ENCODE measurements around the gene COPZ1. TPM values are rescaled to one million over a fixed set of nuclear protein-coding genes. Genes with fewer than 3 reads are reported as not detected.
"Not testable (repeated sequence)": the region's sequence is repeated elsewhere in the genome, so short reads cannot be mapped to it uniquely, and the experiment has no call there.

COPZ1 gene
- total RNA-seq, 2 experiments from 2014 or later, result 126 to 130 TPM

DNA sequence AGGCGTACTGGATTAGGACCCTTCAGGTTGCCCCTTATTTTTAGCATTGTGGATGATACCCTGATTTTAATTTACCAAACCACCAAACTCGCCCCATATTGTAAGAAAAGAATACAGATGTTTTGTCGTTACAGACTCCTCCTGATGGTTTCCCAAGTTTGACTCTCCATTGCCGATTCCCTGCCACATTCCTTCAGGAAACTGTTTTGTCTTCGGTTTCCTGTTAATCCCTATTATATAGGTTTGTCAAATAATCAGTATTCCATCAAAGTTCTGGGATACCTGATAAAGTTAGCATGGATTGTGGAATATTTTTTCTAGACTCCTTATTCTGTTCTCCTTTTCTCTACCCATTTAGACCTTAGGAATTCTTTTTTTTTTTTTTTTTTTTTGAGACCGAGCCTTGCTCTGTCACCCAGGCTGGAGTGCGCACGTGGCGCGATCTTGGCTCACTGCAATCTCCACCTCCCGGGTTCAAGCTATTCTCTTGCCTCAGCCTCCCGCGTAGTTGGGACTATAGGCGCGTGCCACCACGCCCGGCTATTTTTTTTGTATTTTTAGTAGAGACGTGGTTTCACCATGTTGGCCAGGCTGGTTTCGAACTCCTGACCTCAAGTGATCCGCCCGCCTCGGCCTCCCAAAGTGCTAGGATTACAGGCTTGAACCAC lies 645 bp downstream of the COPZ1 start:
- Mint-ChIP-seq H3K4me3 (peak overlapping the region; percentile 92), H3K36me3 (ENCODE audit: low read depth) (peaks cover 17% of the 10 kb centered on the region), H3K4me1 (peaks cover 52% of the 10 kb centered on the region), H3K27ac (peak overlapping the region; percentile 91)
- ChIA-PET POLR2A (interaction anchor here (0.8 to 2.7 kb wide), 14 partner anchors 8 to 108 kb away, joined by 3 to 28 read pairs (median 6); partner anchors contain the start of genes CBX5 and HNRNPA1), CTCF (interaction anchor here (0.6 to 5.3 kb wide), 49 partner anchors 10 to 1648 kb away, joined by 3 to 105 read pairs (median 4); partner anchors contain the start of genes CBX5, HNRNPA1, NCKAP1L and NFE2)
- H3K9me3 Mint-ChIP-seq, DNase-seq, H3K27me3 Mint-ChIP-seq: not testable (repeated sequence)

DNA sequence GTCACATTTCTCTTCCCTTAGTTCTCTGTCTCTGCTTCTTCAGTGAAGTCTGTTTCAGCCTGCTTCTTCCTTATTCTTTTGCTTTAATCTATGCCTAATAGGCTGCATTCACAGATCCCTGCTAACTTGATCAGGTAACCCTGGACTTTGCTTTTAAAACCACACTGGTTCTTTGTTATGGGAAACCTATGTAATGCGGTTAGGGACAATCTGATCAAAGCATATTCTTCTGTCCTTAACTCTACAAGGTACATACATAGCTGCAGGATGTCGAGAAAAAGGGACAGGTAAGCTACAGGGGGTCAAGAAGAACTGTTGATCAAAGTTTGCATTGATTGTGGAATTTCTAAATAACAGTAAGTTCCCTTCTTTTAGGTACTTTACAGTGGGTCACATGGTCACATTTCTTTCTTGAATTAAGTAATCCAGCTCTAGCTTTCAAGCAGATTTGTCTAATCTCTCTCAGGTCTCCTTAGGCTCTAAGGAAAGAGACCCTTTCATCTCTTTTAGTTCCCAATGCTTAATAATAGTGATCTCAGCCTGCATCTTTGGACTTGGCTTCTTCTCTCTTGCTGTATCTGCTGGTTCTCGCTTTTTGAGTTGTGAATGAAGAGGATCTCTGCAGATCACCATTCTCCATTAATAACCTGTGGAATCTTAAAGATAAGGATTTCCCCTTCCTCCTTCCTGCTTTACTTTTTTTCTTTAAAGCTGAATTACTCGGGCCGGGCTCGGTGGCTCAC lies 3.8 kb downstream of the COPZ1 start:
- POLR2A ChIA-PET, result interaction anchor here (0.7 to 2.5 kb wide), 4 partner anchors 30 to 51 kb away, joined by 3 to 7 read pairs (median 4); no protein-coding TSS in a partner anchor
- DNase-seq, result no peak
- CTCF ChIA-PET, result interaction anchor here (0.8 to 5.1 kb wide), 6 partner anchors 7 to 71 kb away, joined by 3 to 105 read pairs (median 6); no protein-coding TSS in a partner anchor
- no peaks in the 10 kb centered on the region for H3K27me3 Mint-ChIP-seq
- H3K27ac Mint-ChIP-seq, result peak overlapping the region; percentile 55
- H3K9me3 Mint-ChIP-seq, result no peaks in the 10 kb centered on the region
- peaks cover 17% of the 10 kb centered on the region for H3K36me3 Mint-ChIP-seq (ENCODE audit: low read depth)
- no peak overlapping the region for H3K4me3 Mint-ChIP-seq
- H3K4me1 Mint-ChIP-seq, result peaks cover 71% of the 10 kb centered on the region

DNA sequence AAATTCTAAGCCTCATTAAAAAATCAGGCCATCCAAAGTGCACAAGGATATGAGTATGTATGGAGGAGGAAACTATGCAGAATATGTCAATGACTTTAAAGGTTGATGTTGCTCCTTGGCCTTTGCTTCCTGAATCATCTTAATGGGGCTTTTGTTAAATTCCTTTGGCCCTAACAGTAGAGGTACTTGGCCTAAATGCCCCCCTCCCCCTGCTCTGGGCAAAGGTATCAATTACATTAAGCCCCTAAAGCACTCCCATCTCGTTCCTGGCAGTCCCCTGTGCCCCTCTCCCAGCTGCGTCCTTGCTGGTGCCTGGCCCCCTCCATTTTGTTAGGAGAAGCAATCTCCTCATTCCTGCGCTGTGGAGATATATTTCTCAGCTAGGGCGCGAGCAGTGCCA lies 4.8 kb downstream of the COPZ1 start:
- Mint-ChIP-seq H3K27ac (peak overlapping the region; percentile 35), H3K4me3 (no peak overlapping the region), H3K27me3 (no peaks in the 10 kb centered on the region), H3K4me1 (peaks cover 67% of the 10 kb centered on the region), H3K9me3 (no peaks in the 10 kb centered on the region), H3K36me3 (ENCODE audit: low read depth) (peaks cover 17% of the 10 kb centered on the region)
- CTCF ChIA-PET, result interaction anchor here (1.0 kb wide), 1 partner anchor 51 kb away, joined by 6 read pairs; no protein-coding TSS in a partner anchor
- POLR2A ChIA-PET, result interaction anchor here (1.1 to 2.5 kb wide), 3 partner anchors 29 to 50 kb away, joined by 3 to 7 read pairs (median 5); no protein-coding TSS in a partner anchor
- DNase-seq, result no peak

DNA sequence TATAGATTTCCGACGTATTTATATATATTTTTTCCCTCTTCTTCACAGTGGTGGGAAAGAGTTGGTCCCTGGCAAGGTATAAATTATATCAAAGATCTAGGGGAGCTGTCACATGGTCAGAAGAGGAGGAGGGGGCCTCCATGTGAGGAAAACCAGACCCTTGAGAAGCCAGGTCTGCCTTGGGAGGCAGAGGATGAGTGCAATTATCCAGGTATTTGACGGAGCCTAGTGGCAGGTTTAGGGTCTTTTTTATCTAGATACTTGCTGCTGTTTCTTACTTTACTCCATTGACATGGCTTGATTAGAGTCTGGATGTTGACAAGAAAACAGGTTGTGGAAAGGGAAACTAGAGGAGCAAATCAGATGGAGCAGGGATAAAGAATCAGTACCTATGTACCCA lies 5.5 kb downstream of the COPZ1 start:
- Mint-ChIP-seq H3K27me3 (no peaks in the 10 kb centered on the region), H3K4me1 (peaks cover 62% of the 10 kb centered on the region)
- POLR2A ChIA-PET, result interaction anchor here (1.1 kb wide), 1 partner anchor 47 kb away, joined by 3 read pairs; no protein-coding TSS in a partner anchor

DNA sequence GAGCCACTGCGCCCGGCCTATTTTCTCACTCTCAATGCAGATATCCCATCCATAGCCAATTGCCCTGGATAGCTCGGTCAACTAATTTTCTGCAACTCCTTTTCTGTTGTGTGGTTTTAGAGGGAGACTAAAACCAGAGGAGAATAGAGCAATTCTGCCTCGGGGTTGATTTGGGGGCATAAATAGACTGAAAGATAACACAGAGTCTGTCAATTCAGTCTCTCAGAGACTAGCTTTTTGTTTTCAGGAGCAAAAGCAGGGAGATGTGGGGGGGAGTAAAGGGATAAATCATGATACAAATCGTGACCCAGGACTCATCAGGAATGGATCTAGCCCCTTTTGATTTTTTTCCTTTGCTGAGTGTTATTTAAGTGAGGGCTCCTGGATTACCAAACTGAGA lies 6.5 kb downstream of the COPZ1 start:
- no peak for DNase-seq
- no peaks in the 10 kb centered on the region for H3K9me3 Mint-ChIP-seq
- H3K36me3 Mint-ChIP-seq (ENCODE audit: low read depth), result peaks cover 14% of the 10 kb centered on the region
- peaks cover 57% of the 10 kb centered on the region for H3K4me1 Mint-ChIP-seq
- no peak overlapping the region for H3K4me3 Mint-ChIP-seq
- ChIA-PET CTCF (interaction anchor here (1.8 kb wide), 1 partner anchor 68 kb away, joined by 7 read pairs; no protein-coding TSS in a partner anchor), POLR2A (no interaction called here)
- H3K27ac Mint-ChIP-seq, result peak overlapping the region; percentile 70
- no peaks in the 10 kb centered on the region for H3K27me3 Mint-ChIP-seq

More for the DNA sequence above, 5.5 kb downstream of the COPZ1 start:
- Mint-ChIP-seq H3K4me3 (no peak overlapping the region), H3K27ac (peak overlapping the region; percentile 70), H3K9me3 (no peaks in the 10 kb centered on the region), H3K36me3 (ENCODE audit: low read depth) (peaks cover 11% of the 10 kb centered on the region)
- CTCF ChIA-PET, result interaction anchor here (1.8 kb wide), 1 partner anchor 69 kb away, joined by 7 read pairs; no protein-coding TSS in a partner anchor
- no peak for DNase-seq

DNA sequence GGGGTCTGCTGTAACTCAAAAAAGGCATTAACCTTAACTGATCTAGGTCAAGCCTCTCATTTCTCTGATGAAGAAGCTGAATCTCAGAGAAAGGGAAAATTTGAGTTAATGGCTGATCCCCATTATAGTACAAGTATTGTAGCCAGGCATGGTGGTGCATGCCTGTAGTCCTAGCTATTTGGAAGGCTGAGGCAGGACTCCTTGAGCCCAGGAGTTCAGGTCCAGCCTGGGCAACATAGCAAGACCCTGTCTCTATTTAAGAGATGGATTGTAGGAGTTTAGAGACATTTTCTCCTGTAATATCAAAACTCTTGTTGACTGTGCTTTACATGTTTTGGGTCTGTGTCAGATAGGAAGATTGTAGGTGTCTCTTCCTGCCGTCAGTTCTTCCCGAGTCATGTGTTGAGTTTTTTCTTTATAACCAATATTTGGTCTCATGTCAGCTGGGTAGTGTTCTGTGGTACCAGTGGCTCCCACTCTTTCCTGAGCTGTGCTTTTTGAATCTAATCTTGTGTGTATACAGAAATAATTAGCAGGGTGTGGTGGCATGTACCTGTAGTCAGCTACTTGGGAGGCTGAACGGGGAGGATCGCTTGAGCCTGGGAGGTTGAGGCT lies 8.6 kb downstream of the COPZ1 start:
- no peaks in the 10 kb centered on the region for H3K9me3 Mint-ChIP-seq
- no peaks in the 10 kb centered on the region for H3K27me3 Mint-ChIP-seq
- H3K27ac Mint-ChIP-seq, result peak overlapping the region; percentile 16
- peaks cover 42% of the 10 kb centered on the region for H3K4me1 Mint-ChIP-seq
- POLR2A ChIA-PET, result interaction anchor here (1.1 to 6.1 kb wide), 7 partner anchors 9 to 53 kb away, joined by 3 to 30 read pairs (median 5); partner anchors contain the start of genes CBX5, COPZ1 and HNRNPA1
- DNase-seq, result no peak
- peaks cover 14% of the 10 kb centered on the region for H3K36me3 Mint-ChIP-seq (ENCODE audit: low read depth)
- H3K4me3 Mint-ChIP-seq, result no peak overlapping the region
- CTCF ChIA-PET, result interaction anchor here (0.9 to 7.0 kb wide), 11 partner anchors 7 to 106 kb away, joined by 3 to 105 read pairs (median 5); partner anchors contain the start of gene COPZ1

DNA sequence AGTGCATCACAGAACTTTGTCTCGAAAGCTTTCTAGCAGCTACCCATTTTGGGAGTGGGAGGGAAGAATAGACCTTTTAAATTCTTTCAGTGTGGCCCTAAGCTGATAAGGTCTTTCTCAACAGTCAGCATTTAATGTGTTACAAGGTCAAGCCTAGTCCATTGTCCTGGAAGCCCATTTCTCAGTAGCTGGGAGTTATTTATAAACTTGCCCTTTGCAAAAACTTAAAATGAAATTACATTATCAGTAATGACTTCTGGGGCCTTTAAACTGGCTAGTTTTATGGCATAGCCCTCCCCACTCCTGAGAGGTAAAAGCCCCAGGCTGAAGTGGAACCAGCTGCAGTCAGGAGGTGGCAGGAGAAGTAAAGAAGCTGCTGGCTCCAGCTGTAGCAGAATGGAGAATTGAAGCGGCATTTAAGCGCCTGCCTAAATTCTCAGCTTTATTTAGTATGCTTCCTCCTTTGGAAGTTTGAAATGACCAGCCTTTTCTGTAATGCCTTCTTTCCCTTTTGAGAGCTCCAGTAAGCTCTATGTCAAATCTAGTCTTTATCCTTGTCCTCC lies 12.4 kb downstream of the COPZ1 start:
- H3K9me3 Mint-ChIP-seq, result no peaks in the 10 kb centered on the region
- DNase-seq, result no peak
- H3K4me3 Mint-ChIP-seq, result no peak overlapping the region
- no peaks in the 10 kb centered on the region for H3K27me3 Mint-ChIP-seq
- no peak overlapping the region for H3K27ac Mint-ChIP-seq
- ChIA-PET CTCF (interaction anchor here (0.7 to 7.0 kb wide), 14 partner anchors 11 to 157 kb away, joined by 3 to 105 read pairs (median 6); partner anchors contain the start of genes COPZ1 and NFE2), POLR2A (interaction anchor here (0.6 to 6.1 kb wide), 5 partner anchors 10 to 57 kb away, joined by 3 to 30 read pairs (median 3); partner anchors contain the start of genes CBX5, COPZ1 and HNRNPA1)
- H3K36me3 Mint-ChIP-seq (ENCODE audit: low read depth), result peaks cover 20% of the 10 kb centered on the region
- peaks cover 10% of the 10 kb centered on the region for H3K4me1 Mint-ChIP-seq

DNA sequence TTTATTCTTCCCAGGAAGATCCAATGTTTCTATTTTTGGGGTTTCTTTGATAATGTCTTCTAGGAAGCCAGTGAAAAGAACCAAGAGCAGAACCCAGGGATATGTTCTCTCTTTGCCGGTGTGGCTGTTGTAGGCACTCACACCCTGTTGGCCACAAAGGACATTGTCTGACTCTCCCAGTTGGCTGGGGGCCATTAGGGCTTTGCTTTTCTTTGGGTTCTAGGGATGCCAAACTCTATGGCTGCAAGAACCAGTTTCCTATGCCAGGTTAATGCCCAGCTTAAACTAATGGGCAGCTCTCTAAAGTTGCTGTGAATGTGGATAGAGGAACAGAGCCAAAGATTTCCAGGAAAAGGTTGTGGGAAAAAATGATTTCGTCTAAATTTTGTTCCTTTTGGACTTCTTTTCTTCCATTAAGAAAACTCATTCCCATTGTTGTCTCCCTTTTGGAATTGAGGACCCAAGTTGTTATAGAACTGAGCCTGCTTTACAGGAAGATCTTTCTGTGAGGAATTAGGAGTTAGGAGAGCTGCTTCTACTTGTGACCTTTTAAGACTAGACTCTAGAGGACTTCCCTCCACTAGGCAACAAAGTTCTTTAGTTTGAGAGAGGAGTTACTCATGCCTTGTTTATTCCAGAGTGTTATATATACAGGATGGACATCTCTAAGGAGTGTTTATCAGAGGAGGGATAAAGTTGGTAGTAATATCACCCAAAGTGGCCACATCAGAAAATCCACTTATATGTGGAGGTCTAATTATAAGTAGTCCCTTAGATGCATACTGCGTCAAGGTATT lies 13.1 kb downstream of the COPZ1 start:
- Mint-ChIP-seq H3K4me3 (no peak overlapping the region), H3K9me3 (no peaks in the 10 kb centered on the region), H3K27ac (no peak overlapping the region), H3K4me1 (peaks cover 10% of the 10 kb centered on the region), H3K27me3 (no peaks in the 10 kb centered on the region), H3K36me3 (ENCODE audit: low read depth) (peaks cover 27% of the 10 kb centered on the region)
- CTCF ChIA-PET, result interaction anchor here (0.9 to 7.0 kb wide), 9 partner anchors 12 to 97 kb away, joined by 3 to 105 read pairs (median 6); partner anchors contain the start of gene COPZ1
- POLR2A ChIA-PET, result interaction anchor here (0.6 to 6.1 kb wide), 5 partner anchors 9 to 58 kb away, joined by 3 to 30 read pairs (median 3); partner anchors contain the start of genes CBX5, COPZ1 and HNRNPA1
- DNase-seq, result no peak

DNA sequence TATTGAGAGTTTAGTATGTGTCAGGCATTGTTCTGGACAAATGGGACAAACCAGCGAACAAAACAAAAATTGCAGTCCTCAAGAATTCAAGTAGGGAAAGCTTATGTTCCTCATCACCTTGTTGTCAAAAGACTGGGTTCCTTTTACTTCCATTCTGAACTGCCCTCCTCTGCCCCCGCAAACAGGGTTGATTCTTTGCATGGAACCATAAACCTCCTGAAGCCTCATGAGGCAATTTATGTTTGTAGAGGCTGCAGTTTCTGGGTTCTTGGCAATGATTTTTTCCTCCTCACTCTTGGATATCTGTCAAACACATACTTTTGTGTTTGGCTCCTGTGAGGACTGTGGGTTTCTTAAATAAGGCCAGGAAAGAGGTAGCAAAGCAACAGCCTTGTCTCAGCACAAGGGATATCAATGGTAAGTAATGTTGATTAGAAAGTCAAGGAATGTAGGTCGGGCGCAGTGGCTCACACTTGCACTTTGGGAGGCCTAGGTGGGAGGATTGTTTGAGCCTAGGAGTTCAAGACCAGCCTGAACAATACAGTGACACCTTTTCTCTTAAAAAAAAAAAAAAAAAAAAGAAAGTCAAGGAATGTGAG lies 13.9 kb downstream of the COPZ1 start:
- Mint-ChIP-seq H3K27me3 (no peaks in the 10 kb centered on the region), H3K36me3 (ENCODE audit: low read depth) (peaks cover 34% of the 10 kb centered on the region), H3K4me3 (no peak overlapping the region), H3K4me1 (peaks cover 3% of the 10 kb centered on the region), H3K27ac (no peak overlapping the region), H3K9me3 (no peaks in the 10 kb centered on the region)
- ChIA-PET CTCF (interaction anchor here (0.7 to 7.0 kb wide), 3 partner anchors 12 to 156 kb away, joined by 3 to 105 read pairs (median 43); partner anchors contain the start of gene COPZ1), POLR2A (no interaction called here)
- no peak for DNase-seq

DNA sequence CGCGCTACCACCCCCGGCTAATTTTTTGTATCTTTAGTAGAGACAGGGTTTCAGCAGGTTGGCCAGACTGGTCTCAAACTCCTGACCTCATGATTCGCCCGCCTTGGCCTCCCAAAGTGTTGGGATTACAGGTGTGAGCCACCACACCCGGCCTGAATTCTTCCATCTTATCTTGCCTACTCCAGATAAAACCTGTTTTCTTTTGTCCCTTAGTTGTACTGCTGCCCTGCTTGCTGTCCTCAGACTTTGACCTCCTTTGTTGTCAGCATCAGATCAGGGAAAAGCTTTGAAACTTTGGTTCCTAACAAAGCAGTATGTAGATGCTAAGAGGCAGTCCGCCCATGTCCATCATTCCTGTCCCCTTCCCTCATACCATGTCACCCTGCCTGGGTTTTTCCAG lies 15.9 kb downstream of the COPZ1 start:
- H3K36me3 Mint-ChIP-seq (ENCODE audit: low read depth), result peaks cover 46% of the 10 kb centered on the region
- no peak overlapping the region for H3K27ac Mint-ChIP-seq
- H3K4me3 Mint-ChIP-seq, result no peak overlapping the region
- no peak for DNase-seq
- no peaks in the 10 kb centered on the region for H3K9me3 Mint-ChIP-seq
- H3K4me1 Mint-ChIP-seq, result peaks cover 1% of the 10 kb centered on the region
- CTCF ChIA-PET, result interaction anchor here (0.8 to 1.8 kb wide), 3 partner anchors 16 to 30 kb away, joined by 3 to 6 read pairs (median 5); partner anchors contain the start of gene COPZ1
- POLR2A ChIA-PET, result no interaction called here
- no peaks in the 10 kb centered on the region for H3K27me3 Mint-ChIP-seq
